Suprapubic skin (tissue), 4 donors: ENCODE measurements around the gene CDH8. TPM values are rescaled to one million over a fixed set of nuclear protein-coding genes. Genes with fewer than 3 reads are reported as not detected.

ENCODE experiments used
- DNase-seq, 2 donors: peaks; one replicate each; pipeline ENCODE4 v3.0.0-alpha.2; 2019; ENCODE audit warnings: low spot score in 2 of 2
- H3K27ac ChIP-seq: fragments of 200-600 bp; sonication (generic); one replicate; pipeline ENCODE4 v1.5.1; 2019
- H3K27me3 ChIP-seq: fragments of 200-600 bp; sonication (generic); one replicate; pipeline ENCODE4 v1.5.1; 2019
- H3K36me3 ChIP-seq: fragments of 200-600 bp; sonication (generic); one replicate; pipeline ENCODE4 v1.5.1; 2019
- H3K4me1 ChIP-seq: fragments of 200-600 bp; sonication (generic); one replicate; pipeline ENCODE4 v1.5.1; 2019
- H3K4me3 ChIP-seq: fragments of 200-600 bp; sonication (generic); one replicate; pipeline ENCODE4 v1.5.1; 2019; ENCODE audit warnings: mild to moderate bottlenecking
- H3K9me3 ChIP-seq: fragments of 200-600 bp; sonication (generic); one replicate; pipeline ENCODE4 v1.5.1; 2019
- CTCF ChIP-seq, 2 donors: fragments of 200-600 bp in 1 of 2; fragments of 450-650 bp in 1 of 2; sonication (generic) in 1 of 2; IDR thresholded peaks; one replicate each; pipeline ENCODE4 v1.5.1; 2016 to 2019; ENCODE audit warnings: antibody characterized with exemption in 2 of 2, mild to moderate bottlenecking in 1 of 2, moderate library complexity in 1 of 2
- EP300 ChIP-seq: sonication (generic); formaldehyde crosslinking; IDR thresholded peaks from one replicate; pipeline ENCODE4 v1.6.1; 2017; ENCODE audit warnings: antibody characterized with exemption
- POLR2A ChIP-seq, 2 donors: fragments of 450-650 bp; IDR thresholded peaks; one replicate each; pipeline ENCODE4 v1.6.1; 2017; ENCODE audit warnings: antibody characterized with exemption in 2 of 2, mild to moderate bottlenecking in 2 of 2, moderate library complexity in 2 of 2
- POLR2AphosphoS5 ChIP-seq, 3 donors: sonication (generic); formaldehyde crosslinking; IDR thresholded peaks; one replicate each; pipeline ENCODE4 v1.6.1; 2017; ENCODE audit warnings: antibody characterized with exemption in 3 of 3
- WGBS: methylation state at CpG from one replicate; pipeline ENCODE4 v1.1.5; 2018; 5-methylcytosine and 5-hydroxymethylcytosine counted together
- total RNA-seq, 4 donors: library from RNA; depleted of rRNA; stranded (reverse); fragments of >200 nt; gene quantifications; one replicate each; pipeline ENCODE4 v1.1.0, GENCODE V29; 2016

The CDH8 gene
- total RNA-seq, 4 donors from 2014 or later: 0.42 to 5.8 (median 2.2) TPM; not detected in 1

GRCh38 chr16:62058412-62058811 is 22.2 kb upstream of the CDH8 start:
- no peak for DNase-seq
- 78% methylated on average over 8 of the region's 8 CpGs for WGBS
- Histone ChIP-seq H3K9me3 (no peaks in the 10 kb centered on the region), H3K4me1 (no peaks in the 10 kb centered on the region), H3K27ac (no peak overlapping the region), H3K4me3 (no peak overlapping the region), H3K36me3 (no peaks in the 10 kb centered on the region), H3K27me3 (no peaks in the 10 kb centered on the region)
- TF ChIP-seq CTCF (IDR thresholded peaks at IDR 0.05) (no peak), EP300 (no peak), POLR2AphosphoS5 (IDR thresholded peaks at IDR 0.05) (no peak)

DNA sequence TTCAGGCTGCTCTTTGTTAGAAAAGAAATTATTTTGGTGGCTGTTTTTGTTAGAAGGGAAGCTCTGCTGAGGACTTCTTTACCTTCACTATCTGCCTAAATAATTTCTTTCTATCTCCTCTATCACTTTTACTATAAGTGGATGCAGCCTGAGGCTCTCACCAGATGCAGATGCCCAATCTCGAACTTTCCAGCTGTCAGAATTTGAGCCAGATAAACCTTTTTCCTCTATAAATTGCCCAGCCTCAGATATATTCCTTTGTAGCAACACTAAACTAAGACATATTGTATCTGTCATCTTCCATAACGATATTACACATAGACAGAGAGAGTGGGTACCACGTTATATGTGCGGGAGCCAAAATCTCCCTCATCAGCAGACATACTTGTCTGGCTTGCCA is 15.7 kb upstream of the CDH8 start:
- TF ChIP-seq EP300: no peak
- TF ChIP-seq CTCF (IDR thresholded peaks at IDR 0.05): no peak
- no peak for TF ChIP-seq POLR2A (IDR thresholded peaks at IDR 0.05)
- TF ChIP-seq POLR2AphosphoS5 (IDR thresholded peaks at IDR 0.05): no peak

GRCh38 chr16:62050793-62051192 is 14.6 kb upstream of the CDH8 start:
- H3K4me1 ChIP-seq: no peaks in the 10 kb centered on the region
- H3K4me3 ChIP-seq: no peak overlapping the region
- WGBS: 61% methylated on average over 3 of the region's 3 CpGs
- TF ChIP-seq EP300: no peak
- no peak for TF ChIP-seq POLR2AphosphoS5 (IDR thresholded peaks at IDR 0.05)
- no peak for TF ChIP-seq POLR2A (IDR thresholded peaks at IDR 0.05)
- TF ChIP-seq CTCF (IDR thresholded peaks at IDR 0.05): no peak
- H3K27me3 ChIP-seq: no peaks in the 10 kb centered on the region
- H3K9me3 ChIP-seq: no peaks in the 10 kb centered on the region
- H3K27ac ChIP-seq: no peak overlapping the region
- no peaks in the 10 kb centered on the region for H3K36me3 ChIP-seq
- DNase-seq: no peak

More for the DNA sequence above, 15.7 kb upstream of the CDH8 start:
- Histone ChIP-seq H3K4me1 (no peaks in the 10 kb centered on the region), H3K27me3 (no peaks in the 10 kb centered on the region), H3K36me3 (no peaks in the 10 kb centered on the region), H3K4me3 (no peak overlapping the region), H3K9me3 (no peaks in the 10 kb centered on the region), H3K27ac (no peak overlapping the region)
- no peak for DNase-seq
- 76% methylated on average over 4 of the region's 4 CpGs for WGBS

GRCh38 chr16:62046801-62047200 is 10.6 kb upstream of the CDH8 start:
- H3K4me3 ChIP-seq: no peak overlapping the region
- H3K27ac ChIP-seq: no peak overlapping the region
- H3K27me3 ChIP-seq: no peaks in the 10 kb centered on the region
- H3K9me3 ChIP-seq: no peaks in the 10 kb centered on the region
- no peaks in the 10 kb centered on the region for H3K4me1 ChIP-seq
- TF ChIP-seq POLR2A (IDR thresholded peaks at IDR 0.05) (no peak), POLR2AphosphoS5 (IDR thresholded peaks at IDR 0.05) (no peak), CTCF (IDR thresholded peaks at IDR 0.05) (no peak), EP300 (no peak)
- no peaks in the 10 kb centered on the region for H3K36me3 ChIP-seq
- DNase-seq: no peak
- 96% methylated on average over 1 of the region's 1 CpG for WGBS

DNA sequence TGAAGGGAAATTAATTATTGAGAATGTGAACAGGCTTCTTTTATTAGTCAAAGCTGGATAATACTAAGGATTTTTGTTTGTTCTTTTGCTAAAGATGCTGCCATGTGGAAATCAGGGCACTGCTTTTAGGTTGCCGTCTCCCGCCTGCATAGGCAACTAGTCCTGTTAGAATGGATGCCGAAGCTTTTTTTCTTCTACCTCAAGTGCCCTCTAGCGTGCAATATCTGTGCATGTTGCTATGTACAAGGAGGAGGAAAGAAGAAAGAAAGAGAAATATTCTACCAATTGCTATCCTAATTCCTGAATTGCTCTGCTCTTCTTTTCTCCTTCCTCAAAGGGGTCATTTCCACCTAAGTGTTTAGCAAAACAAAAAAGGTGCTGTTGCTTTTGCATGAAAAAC is 5.2 kb upstream of the CDH8 start:
- peaks cover 3% of the 10 kb centered on the region for H3K4me1 ChIP-seq
- H3K27ac ChIP-seq: no peak overlapping the region
- no peak overlapping the region for H3K4me3 ChIP-seq
- 3% methylated on average over 4 of the region's 4 CpGs for WGBS
- no peak for DNase-seq
- H3K27me3 ChIP-seq: peaks cover 25% of the 10 kb centered on the region
- H3K9me3 ChIP-seq: no peaks in the 10 kb centered on the region
- H3K36me3 ChIP-seq: no peaks in the 10 kb centered on the region
- no peak for TF ChIP-seq POLR2AphosphoS5 (IDR thresholded peaks at IDR 0.05)
- no peak for TF ChIP-seq EP300
- TF ChIP-seq POLR2A (IDR thresholded peaks at IDR 0.05): no peak
- TF ChIP-seq CTCF (IDR thresholded peaks at IDR 0.05): peak in 1 of 2 donors; percentile 30
